Measurements from ENCODE around the gene WDR91. TPM values are rescaled to one million over a fixed set of nuclear protein-coding genes. Genes with fewer than 3 reads are reported as not detected.

The WDR91 gene
- total and polyA plus RNA-seq, 4 donors, result 5.8 to 19.0 (median 9.2) TPM

GRCh38 chr7:135236727-135237126 is 25.4 kb upstream of the WDR91 start:
- no peak for DNase-seq (ENCODE audit: low spot score)
- Histone ChIP-seq H3K4me1 (ENCODE audit: control insufficient read depth in 4 of 4, insufficient read depth in 4 of 4, low read length in 3 of 4) (no peaks in the 10 kb centered on the region), H3K4me3 (ENCODE audit: low read depth in 1 of 3, low read length in 3 of 3) (no peak overlapping the region), H3K9ac (ENCODE audit: low read depth in 1 of 2, low read length in 2 of 2) (no peak overlapping the region), H3K27ac (ENCODE audit: low read depth in 1 of 2, low read length in 2 of 2) (no peak overlapping the region), H3K27me3 (ENCODE audit: control insufficient read depth in 4 of 4, insufficient read depth in 4 of 4, low read length in 3 of 4) (no peaks in the 10 kb centered on the region), H3K9me3 (ENCODE audit: control insufficient read depth in 4 of 4, low read length in 3 of 4) (no peaks in the 10 kb centered on the region), H3K36me3 (ENCODE audit: control insufficient read depth in 4 of 4, insufficient read depth in 3 of 4, low read depth in 1 of 4, low read length in 3 of 4) (no peaks in the 10 kb centered on the region)
- TF ChIP-seq GABPA (IDR thresholded peaks at IDR 0.05 in 1 of 2, conservative IDR thresholded peaks at IDR 0.05 in 1 of 2) (no peak), FOXA2 (IDR thresholded peaks at IDR 0.05) (no peak), TAF1 (conservative IDR thresholded peaks at IDR 0.05) (no peak), RAD21 (IDR thresholded peaks at IDR 0.05) (no peak), ZBTB33 (IDR thresholded peaks at IDR 0.05) (no peak), JUND (IDR thresholded peaks at IDR 0.05) (no peak), RXRA (IDR thresholded peaks at IDR 0.05) (no peak), YY1 (IDR thresholded peaks at IDR 0.05) (no peak)
- TF ChIP-seq, protein P1, sequence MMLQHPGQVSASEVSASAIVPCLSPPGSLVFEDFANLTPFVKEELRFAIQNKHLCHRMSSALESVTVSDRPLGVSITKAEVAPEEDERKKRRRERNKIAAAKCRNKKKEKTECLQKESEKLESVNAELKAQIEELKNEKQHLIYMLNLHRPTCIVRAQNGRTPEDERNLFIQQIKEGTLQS (IDR thresholded peaks at IDR 0.05), result no peak
- TF ChIP-seq, protein P2, sequence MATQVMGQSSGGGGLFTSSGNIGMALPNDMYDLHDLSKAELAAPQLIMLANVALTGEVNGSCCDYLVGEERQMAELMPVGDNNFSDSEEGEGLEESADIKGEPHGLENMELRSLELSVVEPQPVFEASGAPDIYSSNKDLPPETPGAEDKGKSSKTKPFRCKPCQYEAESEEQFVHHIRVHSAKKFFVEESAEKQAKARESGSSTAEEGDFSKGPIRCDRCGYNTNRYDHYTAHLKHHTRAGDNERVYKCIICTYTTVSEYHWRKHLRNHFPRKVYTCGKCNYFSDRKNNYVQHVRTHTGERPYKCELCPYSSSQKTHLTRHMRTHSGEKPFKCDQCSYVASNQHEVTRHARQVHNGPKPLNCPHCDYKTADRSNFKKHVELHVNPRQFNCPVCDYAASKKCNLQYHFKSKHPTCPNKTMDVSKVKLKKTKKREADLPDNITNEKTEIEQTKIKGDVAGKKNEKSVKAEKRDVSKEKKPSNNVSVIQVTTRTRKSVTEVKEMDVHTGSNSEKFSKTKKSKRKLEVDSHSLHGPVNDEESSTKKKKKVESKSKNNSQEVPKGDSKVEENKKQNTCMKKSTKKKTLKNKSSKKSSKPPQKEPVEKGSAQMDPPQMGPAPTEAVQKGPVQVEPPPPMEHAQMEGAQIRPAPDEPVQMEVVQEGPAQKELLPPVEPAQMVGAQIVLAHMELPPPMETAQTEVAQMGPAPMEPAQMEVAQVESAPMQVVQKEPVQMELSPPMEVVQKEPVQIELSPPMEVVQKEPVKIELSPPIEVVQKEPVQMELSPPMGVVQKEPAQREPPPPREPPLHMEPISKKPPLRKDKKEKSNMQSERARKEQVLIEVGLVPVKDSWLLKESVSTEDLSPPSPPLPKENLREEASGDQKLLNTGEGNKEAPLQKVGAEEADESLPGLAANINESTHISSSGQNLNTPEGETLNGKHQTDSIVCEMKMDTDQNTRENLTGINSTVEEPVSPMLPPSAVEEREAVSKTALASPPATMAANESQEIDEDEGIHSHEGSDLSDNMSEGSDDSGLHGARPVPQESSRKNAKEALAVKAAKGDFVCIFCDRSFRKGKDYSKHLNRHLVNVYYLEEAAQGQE (IDR thresholded peaks at IDR 0.05), result no peak
- WGBS, result 78% methylated on average over 2 of the region's 2 CpGs

- Histone ChIP-seq H3K27ac (ENCODE audit: low read depth in 1 of 2, low read length in 2 of 2) (no peak overlapping the region), H3K27me3 (ENCODE audit: control insufficient read depth in 4 of 4, insufficient read depth in 4 of 4, low read length in 3 of 4) (no peaks in the 10 kb centered on the region), H3K9me3 (ENCODE audit: control insufficient read depth in 4 of 4, low read length in 3 of 4) (no peaks in the 10 kb centered on the region), H3K36me3 (ENCODE audit: control insufficient read depth in 4 of 4, insufficient read depth in 3 of 4, low read depth in 1 of 4, low read length in 3 of 4) (no peaks in the 10 kb centered on the region), H3K4me3 (ENCODE audit: low read depth in 1 of 3, low read length in 3 of 3) (no peak overlapping the region), H3K4me1 (ENCODE audit: control insufficient read depth in 4 of 4, insufficient read depth in 4 of 4, low read length in 3 of 4) (no peaks in the 10 kb centered on the region), H3K9ac (ENCODE audit: low read depth in 1 of 2, low read length in 2 of 2) (no peak overlapping the region)
- no peak for DNase-seq (ENCODE audit: low spot score)
- TF ChIP-seq FOXA2 (IDR thresholded peaks at IDR 0.05) (no peak), NR2F2 (IDR thresholded peaks at IDR 0.05) (no peak), ZBTB33 (IDR thresholded peaks at IDR 0.05) (no peak), SP1 (IDR thresholded peaks at IDR 0.05) (no peak)
- TF ChIP-seq, protein P2 (IDR thresholded peaks at IDR 0.05), result no peak
- 96% methylated on average over 5 of the region's 5 CpGs for WGBS
Measured at GRCh38 chr7:135235841-135236240, 24.5 kb upstream of the WDR91 start.

All from liver (tissue), 9 donors.